HG02938 (cell line): ENCODE data around the gene CXorf49B.
"Not testable (repeated sequence)": the region's sequence is repeated elsewhere in the genome, so short reads cannot be mapped to it uniquely, and the experiment has no call there.

Experiments
- ATAC-seq: cut with Tn5 transposase; IDR thresholded peaks from one replicate; pipeline ENCODE4 v1.9.1; 2021; ENCODE audit warnings: mild to moderate bottlenecking, moderate library complexity; ENCODE audit not compliant: unreplicated experiment

CXorf49B gene

DNA sequence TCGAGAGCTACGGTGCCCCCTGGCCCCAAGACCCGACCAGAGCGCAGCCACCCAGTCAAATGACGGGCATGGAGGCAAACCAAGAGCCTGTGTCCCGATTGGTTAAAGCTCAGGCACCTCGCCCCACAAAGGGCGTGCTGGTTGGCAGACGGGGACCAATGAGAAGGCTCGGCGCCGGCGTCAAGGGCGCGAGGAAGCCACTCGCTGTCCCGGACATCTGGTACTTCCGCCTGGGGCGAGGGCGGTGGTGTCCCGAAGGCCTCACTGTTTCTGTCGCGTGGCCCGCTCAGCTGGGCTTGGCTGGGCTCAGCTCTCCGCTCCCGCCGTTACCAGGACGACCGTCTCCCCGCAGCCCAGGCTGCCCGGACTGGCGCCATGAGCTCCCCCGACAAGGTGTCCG lies at the start of gene CXorf49B:
TSS of gene CXorf49B (plus strand) at position 301 of the 400 bp plus-strand sequence. CDS start at position 376, 75 bp downstream.
- ATAC-seq: not testable (repeated sequence)

DNA sequence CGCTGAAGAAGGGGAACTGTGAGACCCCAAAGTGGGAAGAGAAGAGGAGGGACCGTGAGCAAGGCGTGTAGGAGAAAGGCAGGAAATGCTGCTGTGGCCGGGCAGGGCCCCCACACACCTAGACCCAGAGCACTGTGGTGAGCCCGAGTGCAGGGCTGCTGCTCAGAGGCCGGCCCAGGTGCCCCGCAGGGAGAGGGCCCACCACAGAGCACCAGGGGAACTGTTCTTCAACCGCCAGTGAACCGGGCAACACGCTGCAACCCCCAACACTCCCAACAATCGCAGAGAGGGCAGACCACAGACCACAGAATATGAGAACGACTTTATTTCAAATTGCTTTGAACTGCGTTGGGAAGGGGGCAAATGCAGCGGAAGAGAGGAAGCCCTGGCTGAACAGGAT lies 49.1 kb upstream of the CXorf49B start:
- ATAC-seq: not testable (repeated sequence)

DNA sequence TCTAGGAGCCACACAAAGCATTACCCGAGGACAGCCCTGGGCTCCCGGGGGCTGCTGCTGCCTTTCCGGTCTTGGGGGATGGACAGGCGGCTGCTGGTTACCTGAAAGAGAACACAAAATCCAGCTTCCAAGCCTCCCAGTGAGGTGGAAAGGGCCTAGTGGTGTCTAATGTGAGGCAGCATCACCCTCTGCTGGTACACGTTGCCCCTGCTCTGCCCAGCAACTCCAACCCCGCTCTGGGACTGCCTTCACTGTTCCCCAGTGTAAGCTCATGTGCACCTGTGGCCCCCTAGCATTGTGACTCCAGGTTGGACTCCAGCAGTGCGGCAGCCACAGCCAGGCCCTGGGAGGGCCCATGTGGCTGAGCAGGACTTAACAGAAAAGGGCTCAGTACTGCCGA lies 47.6 kb upstream of the CXorf49B start:
- not testable (repeated sequence) for ATAC-seq

DNA sequence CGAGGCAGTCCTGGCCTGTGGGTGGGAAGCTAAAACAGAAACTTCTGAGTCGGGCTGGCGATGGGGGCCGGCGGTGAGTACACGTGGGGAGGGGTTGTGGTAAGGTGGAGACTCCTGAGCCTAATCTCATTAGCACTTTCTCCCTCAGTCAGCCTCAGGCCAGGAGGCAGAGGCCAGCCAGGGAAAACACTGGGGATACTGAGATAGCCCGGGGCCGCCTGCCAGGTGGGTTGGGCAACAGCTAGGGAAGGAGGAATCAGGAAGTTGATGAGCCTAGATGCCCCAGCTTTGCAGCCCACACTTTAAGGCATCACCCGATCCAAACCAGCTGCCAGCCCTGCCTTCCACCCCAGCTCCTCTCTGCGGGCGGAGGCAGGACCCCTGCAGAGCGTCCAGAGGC lies 46.8 kb upstream of the CXorf49B start:
- not testable (repeated sequence) for ATAC-seq

DNA sequence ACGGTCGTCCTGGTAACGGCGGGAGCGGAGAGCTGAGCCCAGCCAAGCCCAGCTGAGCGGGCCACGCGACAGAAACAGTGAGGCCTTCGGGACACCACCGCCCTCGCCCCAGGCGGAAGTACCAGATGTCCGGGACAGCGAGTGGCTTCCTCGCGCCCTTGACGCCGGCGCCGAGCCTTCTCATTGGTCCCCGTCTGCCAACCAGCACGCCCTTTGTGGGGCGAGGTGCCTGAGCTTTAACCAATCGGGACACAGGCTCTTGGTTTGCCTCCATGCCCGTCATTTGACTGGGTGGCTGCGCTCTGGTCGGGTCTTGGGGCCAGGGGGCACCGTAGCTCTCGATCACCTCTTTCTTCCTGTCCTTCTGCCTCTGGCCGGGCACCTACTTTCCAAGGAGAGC lies 45.0 kb upstream of the CXorf49B start, which contains the start of gene CXorf49:
TSS of gene CXorf49 (minus strand) at position 101 of the 400 bp plus-strand sequence. CDS start 134 bp downstream, outside the sequence.
- ATAC-seq: not testable (repeated sequence)

DNA sequence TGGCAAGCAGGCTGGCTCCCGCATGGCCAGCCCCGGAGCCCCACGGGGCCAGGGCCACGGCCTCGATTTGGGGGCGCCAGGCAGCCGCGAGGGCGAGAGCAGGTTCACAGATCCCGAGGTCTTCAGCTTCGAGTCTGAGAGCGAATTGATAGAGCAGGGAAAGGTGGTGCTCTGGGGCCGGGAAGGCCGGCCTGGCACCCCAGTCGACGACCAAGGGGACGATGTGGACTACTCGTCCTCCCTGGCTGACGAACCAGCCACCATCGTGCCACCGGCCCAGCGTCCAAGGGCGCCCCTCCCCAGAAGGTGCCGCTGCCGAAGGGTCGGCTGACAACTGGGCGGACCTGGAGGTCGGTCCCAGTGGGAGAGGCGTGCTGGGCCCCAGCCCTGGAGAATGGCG lies 44.0 kb upstream of the CXorf49B start:
- ATAC-seq: not testable (repeated sequence)

DNA sequence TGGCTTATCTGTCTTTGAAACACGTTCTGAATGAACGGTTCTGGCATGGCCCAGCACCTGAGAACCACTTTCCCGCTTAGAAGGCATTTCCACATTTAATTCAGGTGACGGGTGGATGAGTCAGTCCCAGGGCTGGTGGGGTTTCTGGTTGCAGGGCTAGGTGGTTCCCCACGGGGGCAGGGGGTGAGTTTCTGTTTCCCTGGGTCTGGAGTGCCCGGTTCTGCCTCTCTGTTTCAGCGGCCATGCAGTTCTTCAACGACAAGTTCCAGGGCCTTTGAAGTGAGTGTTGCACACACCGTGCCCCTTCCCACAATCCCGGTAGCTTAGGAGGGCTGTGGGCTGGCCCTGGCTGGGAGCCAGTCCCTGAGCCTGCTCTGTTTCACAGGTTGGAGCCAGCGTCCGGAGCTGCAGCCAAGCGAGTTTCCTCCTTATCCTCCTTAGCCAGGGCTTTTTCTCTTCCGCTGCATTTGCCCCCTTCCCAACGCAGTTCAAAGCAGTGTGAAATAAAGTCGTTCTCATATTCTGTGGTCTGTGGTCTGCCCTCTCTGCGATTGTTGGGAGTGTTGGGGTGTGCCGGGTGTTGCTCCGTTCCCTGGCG lies 42.8 kb upstream of the CXorf49B start:
- ATAC-seq: not testable (repeated sequence)

DNA sequence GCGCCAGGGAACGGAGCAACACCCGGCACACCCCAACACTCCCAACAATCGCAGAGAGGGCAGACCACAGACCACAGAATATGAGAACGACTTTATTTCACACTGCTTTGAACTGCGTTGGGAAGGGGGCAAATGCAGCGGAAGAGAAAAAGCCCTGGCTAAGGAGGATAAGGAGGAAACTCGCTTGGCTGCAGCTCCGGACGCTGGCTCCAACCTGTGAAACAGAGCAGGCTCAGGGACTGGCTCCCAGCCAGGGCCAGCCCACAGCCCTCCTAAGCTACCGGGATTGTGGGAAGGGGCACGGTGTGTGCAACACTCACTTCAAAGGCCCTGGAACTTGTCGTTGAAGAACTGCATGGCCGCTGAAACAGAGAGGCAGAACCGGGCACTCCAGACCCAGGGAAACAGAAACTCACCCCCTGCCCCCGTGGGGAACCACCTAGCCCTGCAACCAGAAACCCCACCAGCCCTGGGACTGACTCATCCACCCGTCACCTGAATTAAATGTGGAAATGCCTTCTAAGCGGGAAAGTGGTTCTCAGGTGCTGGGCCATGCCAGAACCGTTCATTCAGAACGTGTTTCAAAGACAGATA lies 2.4 kb upstream of the CXorf49B start:
- not testable (repeated sequence) for ATAC-seq

DNA sequence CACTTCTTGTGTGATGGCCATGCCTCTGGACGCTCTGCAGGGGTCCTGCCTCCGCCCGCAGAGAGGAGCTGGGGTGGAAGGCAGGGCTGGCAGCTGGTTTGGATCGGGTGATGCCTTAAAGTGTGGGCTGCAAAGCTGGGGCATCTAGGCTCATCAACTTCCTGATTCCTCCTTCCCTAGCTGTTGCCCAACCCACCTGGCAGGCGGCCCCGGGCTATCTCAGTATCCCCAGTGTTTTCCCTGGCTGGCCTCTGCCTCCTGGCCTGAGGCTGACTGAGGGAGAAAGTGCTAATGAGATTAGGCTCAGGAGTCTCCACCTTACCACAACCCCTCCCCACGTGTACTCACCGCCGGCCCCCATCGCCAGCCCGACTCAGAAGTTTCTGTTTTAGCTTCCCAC lies 1.7 kb downstream of the CXorf49B start:
- ATAC-seq: not testable (repeated sequence)

DNA sequence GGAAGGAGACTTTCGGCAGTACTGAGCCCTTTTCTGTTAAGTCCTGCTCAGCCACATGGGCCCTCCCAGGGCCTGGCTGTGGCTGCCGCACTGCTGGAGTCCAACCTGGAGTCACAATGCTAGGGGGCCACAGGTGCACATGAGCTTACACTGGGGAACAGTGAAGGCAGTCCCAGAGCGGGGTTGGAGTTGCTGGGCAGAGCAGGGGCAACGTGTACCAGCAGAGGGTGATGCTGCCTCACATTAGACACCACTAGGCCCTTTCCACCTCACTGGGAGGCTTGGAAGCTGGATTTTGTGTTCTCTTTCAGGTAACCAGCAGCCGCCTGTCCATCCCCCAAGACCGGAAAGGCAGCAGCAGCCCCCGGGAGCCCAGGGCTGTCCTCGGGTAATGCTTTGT lies 2.5 kb downstream of the CXorf49B start:
- ATAC-seq: not testable (repeated sequence)

DNA sequence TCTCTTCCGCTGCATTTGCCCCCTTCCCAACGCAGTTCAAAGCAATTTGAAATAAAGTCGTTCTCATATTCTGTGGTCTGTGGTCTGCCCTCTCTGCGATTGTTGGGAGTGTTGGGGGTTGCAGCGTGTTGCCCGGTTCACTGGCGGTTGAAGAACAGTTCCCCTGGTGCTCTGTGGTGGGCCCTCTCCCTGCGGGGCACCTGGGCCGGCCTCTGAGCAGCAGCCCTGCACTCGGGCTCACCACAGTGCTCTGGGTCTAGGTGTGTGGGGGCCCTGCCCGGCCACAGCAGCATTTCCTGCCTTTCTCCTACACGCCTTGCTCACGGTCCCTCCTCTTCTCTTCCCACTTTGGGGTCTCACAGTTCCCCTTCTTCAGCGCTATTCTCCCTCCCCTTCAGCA lies 4.0 kb downstream of the CXorf49B start:
- not testable (repeated sequence) for ATAC-seq

DNA sequence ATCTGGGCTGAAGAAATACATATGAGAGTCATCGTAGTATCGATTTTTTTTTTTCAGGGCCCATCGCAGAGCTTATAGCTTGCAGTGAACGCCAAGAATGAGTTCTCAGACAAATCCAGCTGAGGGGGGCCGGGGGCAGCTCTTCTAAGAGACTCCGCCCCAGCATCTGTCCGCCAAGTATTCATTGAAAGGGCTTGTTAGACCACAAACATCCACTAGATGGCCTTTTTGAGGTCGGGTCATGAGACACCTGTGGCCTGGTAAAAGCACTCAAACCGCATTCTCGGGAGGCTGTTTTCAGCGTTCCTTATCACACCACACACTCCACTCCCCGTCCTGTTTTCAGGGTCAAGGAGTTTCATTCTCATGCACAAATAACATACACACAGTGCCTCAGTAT lies 15.2 kb downstream of the CXorf49B start:
- not testable (repeated sequence) for ATAC-seq

DNA sequence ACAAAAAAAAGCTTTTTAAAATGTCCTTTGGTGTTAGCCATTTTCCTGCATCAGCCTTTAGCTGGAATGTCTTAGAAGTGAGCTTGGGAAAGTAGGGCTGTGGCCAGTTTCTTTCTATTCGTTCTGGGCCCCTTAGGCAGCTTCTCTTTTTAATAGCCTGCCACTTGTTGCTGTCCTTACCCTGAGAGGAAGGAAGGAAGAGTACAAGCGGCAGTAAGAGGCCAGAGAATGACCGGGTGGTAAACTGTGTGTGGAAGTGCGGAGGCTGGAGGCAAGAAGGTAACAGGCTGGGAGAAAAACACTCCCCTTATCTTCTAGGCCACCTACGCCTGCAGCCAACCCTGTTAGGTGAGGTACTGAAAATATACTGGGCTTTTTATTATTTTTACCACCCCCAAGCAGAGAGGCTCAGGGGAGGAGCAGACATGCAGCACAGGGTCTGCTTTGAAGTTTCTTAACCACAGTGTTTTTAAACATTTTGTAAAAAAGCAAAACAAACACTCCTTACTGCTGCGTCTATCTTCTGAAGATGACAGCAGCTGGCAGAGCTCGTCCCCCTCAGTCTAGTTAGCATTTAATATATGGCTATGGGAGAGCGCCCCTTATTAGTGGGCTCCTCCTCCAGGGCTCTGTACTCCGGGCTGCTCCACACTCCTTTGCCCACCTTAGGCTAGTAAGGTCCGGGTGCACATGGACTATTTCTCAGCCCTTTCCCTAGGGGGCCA lies 19.2 kb downstream of the CXorf49B start:
- not testable (repeated sequence) for ATAC-seq

DNA sequence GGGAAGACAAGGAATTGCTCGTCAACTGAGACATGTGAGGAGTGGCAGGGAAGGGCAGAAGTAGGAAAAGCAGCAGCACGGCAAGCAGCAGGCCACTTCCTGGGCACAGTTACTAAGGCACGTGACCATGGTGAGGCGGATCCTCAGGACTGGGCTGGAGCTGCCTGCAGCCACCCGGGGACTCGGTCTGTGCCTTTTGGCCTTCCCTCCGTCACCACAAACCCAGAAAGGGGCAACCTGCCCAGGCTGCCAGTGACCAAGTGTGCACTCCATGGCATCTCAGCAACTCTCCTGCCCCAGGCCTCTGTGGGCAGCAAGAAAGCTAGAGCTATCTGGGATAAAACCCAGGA lies 19.8 kb downstream of the CXorf49B start:
- not testable (repeated sequence) for ATAC-seq

DNA sequence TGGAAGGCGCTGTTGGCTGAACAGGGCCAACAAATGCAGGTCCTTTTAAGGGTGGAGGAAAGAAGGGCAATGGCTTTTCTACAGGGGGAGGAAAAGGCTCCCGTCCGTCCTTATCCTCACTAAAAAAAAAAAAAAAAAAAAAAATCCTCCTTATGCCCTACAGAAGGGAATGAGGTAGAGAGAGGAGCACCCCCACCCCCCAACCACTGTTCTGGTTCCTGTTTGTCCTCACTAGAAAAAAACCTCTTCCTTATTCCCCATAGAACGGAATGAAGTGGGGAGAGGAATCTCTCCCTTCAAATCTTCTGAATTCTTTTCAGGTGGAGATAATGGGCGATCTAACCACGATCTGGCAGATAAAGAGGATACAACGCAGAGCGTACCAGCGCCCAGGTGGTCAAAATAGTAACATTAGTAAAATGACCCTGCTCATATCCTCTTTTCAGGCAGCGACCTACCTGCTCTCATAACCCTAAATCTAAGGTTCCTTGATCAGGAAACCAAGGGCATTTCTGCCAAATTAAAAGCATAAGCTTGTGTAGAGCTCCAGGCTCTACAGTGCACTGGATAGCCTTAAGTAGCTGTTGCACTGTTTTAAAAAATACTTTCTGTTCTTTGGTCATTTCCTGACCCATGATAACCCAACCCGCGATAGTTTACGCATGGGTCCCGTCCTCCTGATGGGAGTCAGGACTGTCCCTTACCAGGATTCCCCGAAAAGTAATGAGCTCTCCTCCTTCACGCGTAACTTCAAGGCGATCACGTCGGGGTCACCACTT lies 20.6 kb downstream of the CXorf49B start:
- peak; percentile 37 for ATAC-seq

DNA sequence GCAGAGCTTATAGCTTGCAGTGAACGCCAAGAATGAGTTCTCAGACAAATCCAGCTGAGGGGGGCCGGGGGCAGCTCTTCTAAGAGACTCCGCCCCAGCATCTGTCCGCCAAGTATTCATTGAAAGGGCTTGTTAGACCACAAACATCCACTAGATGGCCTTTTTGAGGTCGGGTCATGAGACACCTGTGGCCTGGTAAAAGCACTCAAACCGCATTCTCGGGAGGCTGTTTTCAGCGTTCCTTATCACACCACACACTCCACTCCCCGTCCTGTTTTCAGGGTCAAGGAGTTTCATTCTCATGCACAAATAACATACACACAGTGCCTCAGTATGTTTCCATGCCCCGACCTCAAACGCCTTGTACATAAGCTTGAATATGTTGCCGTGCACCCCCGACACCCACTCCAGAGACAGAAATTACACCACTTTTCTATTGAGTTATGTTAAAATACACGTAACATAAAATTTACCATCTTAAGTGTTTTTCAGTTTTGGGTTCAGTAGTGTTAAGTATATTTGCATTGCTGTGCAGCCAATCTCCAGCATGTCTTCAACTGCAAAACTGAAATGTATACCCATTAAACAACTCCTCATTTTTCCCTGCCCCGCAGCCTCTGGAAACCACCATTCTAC lies 21.3 kb downstream of the CXorf49B start:
- peak; percentile 83 for ATAC-seq

DNA sequence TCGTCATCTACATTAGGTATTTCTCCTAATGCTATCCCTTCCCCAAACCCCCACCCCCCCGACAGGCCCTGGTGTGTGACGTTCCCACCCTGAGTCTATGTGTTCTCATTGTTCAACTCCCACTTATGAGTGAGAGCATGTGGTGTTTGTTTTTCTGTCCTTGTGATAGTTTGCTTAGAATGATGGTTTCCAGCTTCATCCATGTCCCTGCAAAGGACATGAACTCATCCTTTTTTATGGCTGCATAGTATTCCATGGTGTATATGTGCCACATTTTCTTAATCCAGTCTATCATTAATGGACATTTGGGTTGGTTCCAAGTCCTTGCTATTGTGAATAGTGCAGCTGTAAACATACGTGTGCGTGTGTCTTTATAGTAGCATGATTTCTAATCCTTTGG lies 43.3 kb downstream of the CXorf49B start:
- ATAC-seq: not testable (repeated sequence)

DNA sequence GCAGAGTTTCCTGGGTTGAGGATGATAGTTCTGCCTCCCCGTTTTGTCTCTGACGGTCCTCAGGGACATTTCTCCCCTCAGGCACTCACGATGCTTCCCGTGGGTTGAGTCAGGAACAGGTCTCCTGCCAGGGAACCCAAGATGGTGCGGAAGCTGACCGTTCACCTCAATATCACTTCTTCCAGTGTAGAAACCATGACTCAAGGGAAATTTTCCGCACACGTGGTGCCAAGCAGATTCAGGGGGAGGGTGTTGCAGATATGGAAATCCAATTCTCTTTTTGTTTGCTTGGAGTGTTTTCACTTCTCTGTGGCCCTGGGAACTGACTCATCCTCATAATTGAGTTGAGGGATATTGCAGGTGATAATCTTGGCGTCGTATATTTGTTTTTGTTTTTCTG lies 46.7 kb downstream of the CXorf49B start:
- no peak for ATAC-seq

DNA sequence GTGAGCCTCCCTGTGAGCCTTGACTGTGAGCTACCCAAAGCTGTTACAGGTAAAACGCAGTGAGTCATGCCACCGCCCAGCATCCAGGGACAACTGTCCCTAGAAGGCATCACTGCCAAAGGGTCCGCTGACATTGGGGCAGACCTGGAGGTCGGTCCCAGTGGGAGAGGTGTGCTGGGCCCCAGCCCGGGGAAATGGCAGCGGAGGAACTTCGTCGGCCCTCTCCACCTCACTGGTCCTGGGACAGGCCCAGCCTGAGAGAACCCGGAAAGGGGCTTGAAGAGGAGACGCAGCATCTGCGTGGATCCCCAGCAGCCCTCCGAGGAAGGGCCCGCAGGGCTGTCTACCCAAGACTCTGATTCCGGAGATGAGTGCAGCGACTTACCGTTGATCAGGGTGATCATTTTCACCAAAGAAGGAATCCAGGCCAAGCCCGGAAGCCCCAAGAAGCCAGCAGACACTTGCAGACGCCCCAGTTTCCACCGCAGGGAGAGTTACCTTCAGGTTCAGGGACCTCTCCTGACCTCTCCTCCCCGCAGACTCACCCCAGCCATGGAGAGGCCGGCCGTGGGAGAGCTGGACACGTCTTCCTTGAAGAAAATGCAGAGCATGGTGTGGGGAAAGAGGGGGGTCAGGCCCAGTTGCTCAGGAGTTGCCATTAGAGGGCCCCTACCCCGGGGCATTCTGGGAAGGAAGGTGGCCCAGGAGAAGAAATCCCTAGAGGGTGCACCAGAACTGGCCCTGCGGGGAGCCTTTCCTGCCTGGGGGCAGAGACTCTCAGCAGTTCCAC lies 51.2 kb downstream of the CXorf49B start:
- ATAC-seq: no peak
